NT2/D1 (cell line): ENCODE data around the gene TRIM69.

ENCODE experiments used
- SUZ12 ChIP-seq: IDR thresholded peaks from 2 replicates; pipeline ENCODE4 v1.6.1; 2011; ENCODE audit not compliant: insufficient read length, insufficient read depth; ENCODE audit errors: extremely low read depth
- ZNF274 ChIP-seq: IDR thresholded peaks from 2 replicates; pipeline ENCODE4 v1.6.1; 2011; ENCODE audit warnings: mild to moderate bottlenecking, low read depth, low read length

- TF ChIP-seq SUZ12 (no peak), ZNF274 (no peak)
Measured at GRCh38 chr15:44711096-44711742, 25.1 kb upstream of the TRIM69 start, which contains the start of the genes B2M and PATL2.
